NCI-H82 (cell line): Measurements from ENCODE around the gene SPDYE2.
"Not testable (repeated sequence)": the region's sequence is repeated elsewhere in the genome, so short reads cannot be mapped to it uniquely, and the experiment has no call there.

Experiments
- DNase-seq: peaks from one replicate; lab custom pipeline; 2025; lab: John Stamatoyannopoulos, UW

Gene SPDYE2

GRCh38 chr7:102550808-102551422, at the start of gene SPDYE2:
Gene SPDYE2, plus strand, starts transcription at chr7:102551226. Its CDS starts 2,030 bp downstream, at chr7:102553256.
- not testable (repeated sequence) for DNase-seq

- DNase-seq = not testable (repeated sequence)
These were observed 47.9 kb upstream of the SPDYE2 start for GRCh38 chr7:102503141-102503540.

GRCh38 chr7:102505298-102506185, 45.5 kb upstream of the SPDYE2 start:
- not testable (repeated sequence) for DNase-seq

- DNase-seq = not testable (repeated sequence)
These were observed 43.5 kb upstream of the SPDYE2 start for GRCh38 chr7:102507410-102508088.

GRCh38 chr7:102510575-102510974, 40.5 kb upstream of the SPDYE2 start:
- DNase-seq = not testable (repeated sequence)

- DNase-seq = not testable (repeated sequence)
These were observed 39.0 kb upstream of the SPDYE2 start for GRCh38 chr7:102511860-102512522.

GRCh38 chr7:102512642-102513221, 38.3 kb upstream of the SPDYE2 start:
- DNase-seq = not testable (repeated sequence)

- not testable (repeated sequence) for DNase-seq
These were observed 35.9 kb upstream of the SPDYE2 start for GRCh38 chr7:102514881-102515721.

- DNase-seq = not testable (repeated sequence)
These were observed 35.1 kb upstream of the SPDYE2 start for GRCh38 chr7:102515889-102516288.

GRCh38 chr7:102516951-102517350, 34.1 kb upstream of the SPDYE2 start:
- DNase-seq = not testable (repeated sequence)

- not testable (repeated sequence) for DNase-seq
These were observed 33.4 kb upstream of the SPDYE2 start, which contains the start of gene RASA4B for GRCh38 chr7:102517550-102518147. Gene RASA4B, minus strand, starts transcription at chr7:102517777. Its CDS starts 67 bp downstream, at chr7:102517710.

- not testable (repeated sequence) for DNase-seq
These were observed 30.2 kb upstream of the SPDYE2 start for GRCh38 chr7:102520797-102521196.

GRCh38 chr7:102524803-102525202, 26.2 kb upstream of the SPDYE2 start:
- DNase-seq = not testable (repeated sequence)

- not testable (repeated sequence) for DNase-seq
These were observed 23.8 kb upstream of the SPDYE2 start for GRCh38 chr7:102527182-102527581.

- DNase-seq = not testable (repeated sequence)
These were observed 22.9 kb upstream of the SPDYE2 start for GRCh38 chr7:102527822-102528793.

GRCh38 chr7:102531583-102531982, 19.4 kb upstream of the SPDYE2 start:
- not testable (repeated sequence) for DNase-seq

GRCh38 chr7:102532127-102532526, 18.9 kb upstream of the SPDYE2 start:
- not testable (repeated sequence) for DNase-seq

GRCh38 chr7:102535062-102535615, 15.9 kb upstream of the SPDYE2 start:
- DNase-seq = not testable (repeated sequence)
